ENCODE results near the gene TTLL5. TPM values are rescaled to one million over a fixed set of nuclear protein-coding genes. Genes with fewer than 3 reads are reported as not detected.
A peak's percentile ranks its signal among the peaks of the same experiment; 100 is the strongest.

Gene TTLL5
- total and polyA plus RNA-seq, 2 of the 13 experiments (the other 11 are each of a cell fraction or from before 2014, with no cell fraction given): 11.8 to 18.8 TPM

GRCh38 chr14:75711796-75712211 lies 50.8 kb downstream of the TTLL5 start (continued):
- 0 out of 2 replicates have a peak, but pooled peaks have one; percentile 33 for TF ChIP-seq ZFP91 (CRISPR knock-in tag; IDR thresholded peaks at IDR 0.05; ENCODE audit: borderline replicate concordance)
- TF ChIP-seq NFE2L2 (IDR thresholded peaks at IDR 0.05; ENCODE audit: low read length): no peak
- TF ChIP-seq TSC22D2 (CRISPR knock-in tag; IDR thresholded peaks at IDR 0.05; ENCODE audit: borderline replicate concordance): no peak
- no peak for TF ChIP-seq ZNF614 (CRISPR knock-in tag; IDR thresholded peaks at IDR 0.05; ENCODE audit: borderline replicate concordance)
- no peak for TF ChIP-seq HDAC6 (IDR thresholded peaks at IDR 0.05; ENCODE audit: low read depth, low read length)
- TF ChIP-seq MTA3 (CRISPR knock-in tag; IDR thresholded peaks at IDR 0.05): no peak
- TF ChIP-seq FLYWCH1 (CRISPR knock-in tag; IDR thresholded peaks at IDR 0.05): no peak
- no peak for TF ChIP-seq PAX8 (CRISPR knock-in tag; IDR thresholded peaks at IDR 0.05; ENCODE audit: borderline replicate concordance)
- TF ChIP-seq ZNF234 (CRISPR knock-in tag; conservative IDR thresholded peaks at IDR 0.05): no peak
- TF ChIP-seq ZNF547 (CRISPR knock-in tag; IDR thresholded peaks at IDR 0.05): no peak
- TF ChIP-seq THRA (CRISPR knock-in tag; IDR thresholded peaks at IDR 0.05; ENCODE audit: borderline replicate concordance): 0 out of 2 replicates have a peak, but pooled peaks have one; percentile 30
- no peak for TF ChIP-seq TOPORS (CRISPR knock-in tag; IDR thresholded peaks at IDR 0.05)
- no peak for TF ChIP-seq RARG (CRISPR knock-in tag; IDR thresholded peaks at IDR 0.05; ENCODE audit: low read depth)
- TF ChIP-seq ZBTB34 (CRISPR knock-in tag; IDR thresholded peaks at IDR 0.05): peak; percentile 51; the same call in 1 of the 2 replicates
- TF ChIP-seq BCL6 (CRISPR knock-in tag; IDR thresholded peaks at IDR 0.05): peak; percentile 23; the same call in 1 of the 2 replicates
- TF ChIP-seq HIVEP1 (CRISPR knock-in tag; IDR thresholded peaks at IDR 0.05): no peak
- TF ChIP-seq CSRNP2 (CRISPR knock-in tag; conservative IDR thresholded peaks at IDR 0.05; ENCODE audit: low read depth): no peak
- TF ChIP-seq KAT8 (CRISPR knock-in tag; IDR thresholded peaks at IDR 0.05): peak; percentile 21; the same call in 1 of the 2 replicates
- TF ChIP-seq ZBTB7B (CRISPR knock-in tag; IDR thresholded peaks at IDR 0.05): peak; percentile 54
- no peak for TF ChIP-seq ZSCAN30 (CRISPR knock-in tag; IDR thresholded peaks at IDR 0.05)
- no peak for TF ChIP-seq GPN1 (CRISPR knock-in tag; IDR thresholded peaks at IDR 0.05; ENCODE audit: borderline replicate concordance)
- peak; percentile 46 for TF ChIP-seq ZEB1 (IDR thresholded peaks at IDR 0.05; ENCODE audit: insufficient replicate concordance, low read depth)
- peak; percentile 29; the same call in 1 of the 2 replicates for TF ChIP-seq ZNF792 (CRISPR knock-in tag; IDR thresholded peaks at IDR 0.05)
- TF ChIP-seq ZFP36 (IDR thresholded peaks at IDR 0.05; ENCODE audit: borderline replicate concordance, low read depth, low read length, partially characterized antibody): no peak
- TF ChIP-seq SCMH1 (CRISPR knock-in tag; IDR thresholded peaks at IDR 0.05; ENCODE audit: borderline replicate concordance): no peak
